ENCODE measurements around the gene ATP8B3.

Gene ATP8B3

GRCh38 chr19:1805401-1806183 lies 6.5 kb downstream of the ATP8B3 start:
- CTCF ChIA-PET, result interaction anchor here (0.6 to 1.2 kb wide), 4 partner anchors 17 to 154 kb away, joined by 3 to 4 read pairs (median 3); no protein-coding TSS in a partner anchor
- H3K9me3 ChIP-seq (ENCODE audit: control insufficient read depth, insufficient read depth, low read depth, low read length), result no peaks in the 10 kb centered on the region
- H3K4me3 ChIP-seq (ENCODE audit: low read depth, low read length), result no peak overlapping the region
- H3K4me1 ChIP-seq (ENCODE audit: control insufficient read depth, insufficient read depth, low read length), result no peaks in the 10 kb centered on the region
- H3K27ac ChIP-seq (ENCODE audit: extremely low read depth, low read depth, low read length), result no peak overlapping the region
- POLR2A ChIA-PET, result no interaction called here
- TF ChIP-seq ZNF449 (tag by site-specific recombination; IDR thresholded peaks at IDR 0.05), result no peak
- TF ChIP-seq ZNF202 (tag by site-specific recombination; IDR thresholded peaks at IDR 0.05; ENCODE audit: borderline replicate concordance), result no peak
- no peak for TF ChIP-seq ZNF600 (tag by site-specific recombination; IDR thresholded peaks at IDR 0.05)
- TF ChIP-seq ZNF391 (tag by site-specific recombination; IDR thresholded peaks at IDR 0.05; ENCODE audit: borderline replicate concordance, low read depth), result no peak
- peak; percentile 39; the same call in 1 of the 2 replicates for TF ChIP-seq ZNF768 (tag by site-specific recombination; IDR thresholded peaks at IDR 0.05)
- no peak for TF ChIP-seq ZBTB6 (tag by site-specific recombination; IDR thresholded peaks at IDR 0.05)
- peak; percentile 53; the same call in 1 of the 2 replicates for TF ChIP-seq ZNF664 (tag by site-specific recombination; IDR thresholded peaks at IDR 0.05)
- TF ChIP-seq, protein P1, sequence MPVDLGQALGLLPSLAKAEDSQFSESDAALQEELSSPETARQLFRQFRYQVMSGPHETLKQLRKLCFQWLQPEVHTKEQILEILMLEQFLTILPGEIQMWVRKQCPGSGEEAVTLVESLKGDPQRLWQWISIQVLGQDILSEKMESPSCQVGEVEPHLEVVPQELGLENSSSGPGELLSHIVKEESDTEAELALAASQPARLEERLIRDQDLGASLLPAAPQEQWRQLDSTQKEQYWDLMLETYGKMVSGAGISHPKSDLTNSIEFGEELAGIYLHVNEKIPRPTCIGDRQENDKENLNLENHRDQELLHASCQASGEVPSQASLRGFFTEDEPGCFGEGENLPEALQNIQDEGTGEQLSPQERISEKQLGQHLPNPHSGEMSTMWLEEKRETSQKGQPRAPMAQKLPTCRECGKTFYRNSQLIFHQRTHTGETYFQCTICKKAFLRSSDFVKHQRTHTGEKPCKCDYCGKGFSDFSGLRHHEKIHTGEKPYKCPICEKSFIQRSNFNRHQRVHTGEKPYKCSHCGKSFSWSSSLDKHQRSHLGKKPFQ (tag by site-specific recombination; IDR thresholded peaks at IDR 0.05), result no peak
- TF ChIP-seq ZBTB7A (tag by site-specific recombination; IDR thresholded peaks at IDR 0.05; ENCODE audit: low read depth), result no peak
- TF ChIP-seq RBAK (tag by site-specific recombination; IDR thresholded peaks at IDR 0.05), result no peak
- TF ChIP-seq ZNF350 (tag by site-specific recombination; IDR thresholded peaks at IDR 0.05), result no peak
- H3K36me3 ChIP-seq (ENCODE audit: control insufficient read depth in 2 of 2, insufficient read depth in 1 of 2, low read length in 2 of 2), result no peaks in the 10 kb centered on the region

DNA sequence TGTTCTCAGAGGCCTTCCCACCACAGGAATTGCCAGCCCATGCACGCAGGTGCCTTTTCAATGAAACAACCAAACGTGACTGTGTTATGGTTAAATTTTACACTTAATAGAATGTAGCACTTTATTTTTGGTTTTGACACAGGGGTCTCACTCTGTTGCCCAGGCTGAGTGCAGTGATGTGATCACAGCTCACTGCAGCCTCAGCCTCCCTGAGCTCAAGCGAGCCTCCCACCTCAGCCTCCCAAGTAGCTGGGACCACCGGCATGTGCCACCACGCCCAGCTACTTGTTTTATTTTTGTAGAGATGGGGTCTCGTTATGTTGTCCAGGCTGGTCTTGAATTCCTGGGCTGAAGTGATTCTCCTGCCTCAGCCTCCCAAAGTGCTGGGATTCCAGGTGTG lies 7.2 kb downstream of the ATP8B3 start:
- ChIA-PET CTCF (no interaction called here), POLR2A (no interaction called here)
- Histone ChIP-seq H3K4me3 (ENCODE audit: low read depth, low read length) (no peak overlapping the region), H3K36me3 (ENCODE audit: control insufficient read depth in 2 of 2, insufficient read depth in 1 of 2, low read length in 2 of 2) (no peaks in the 10 kb centered on the region), H3K4me1 (ENCODE audit: control insufficient read depth, insufficient read depth, low read length) (no peaks in the 10 kb centered on the region), H3K27ac (ENCODE audit: extremely low read depth, low read depth, low read length) (no peak overlapping the region), H3K9me3 (ENCODE audit: control insufficient read depth, insufficient read depth, low read depth, low read length) (no peaks in the 10 kb centered on the region)
- no peak for TF ChIP-seq ZNF555 (tag by site-specific recombination; conservative IDR thresholded peaks at IDR 0.05)
- TF ChIP-seq, protein P2, sequence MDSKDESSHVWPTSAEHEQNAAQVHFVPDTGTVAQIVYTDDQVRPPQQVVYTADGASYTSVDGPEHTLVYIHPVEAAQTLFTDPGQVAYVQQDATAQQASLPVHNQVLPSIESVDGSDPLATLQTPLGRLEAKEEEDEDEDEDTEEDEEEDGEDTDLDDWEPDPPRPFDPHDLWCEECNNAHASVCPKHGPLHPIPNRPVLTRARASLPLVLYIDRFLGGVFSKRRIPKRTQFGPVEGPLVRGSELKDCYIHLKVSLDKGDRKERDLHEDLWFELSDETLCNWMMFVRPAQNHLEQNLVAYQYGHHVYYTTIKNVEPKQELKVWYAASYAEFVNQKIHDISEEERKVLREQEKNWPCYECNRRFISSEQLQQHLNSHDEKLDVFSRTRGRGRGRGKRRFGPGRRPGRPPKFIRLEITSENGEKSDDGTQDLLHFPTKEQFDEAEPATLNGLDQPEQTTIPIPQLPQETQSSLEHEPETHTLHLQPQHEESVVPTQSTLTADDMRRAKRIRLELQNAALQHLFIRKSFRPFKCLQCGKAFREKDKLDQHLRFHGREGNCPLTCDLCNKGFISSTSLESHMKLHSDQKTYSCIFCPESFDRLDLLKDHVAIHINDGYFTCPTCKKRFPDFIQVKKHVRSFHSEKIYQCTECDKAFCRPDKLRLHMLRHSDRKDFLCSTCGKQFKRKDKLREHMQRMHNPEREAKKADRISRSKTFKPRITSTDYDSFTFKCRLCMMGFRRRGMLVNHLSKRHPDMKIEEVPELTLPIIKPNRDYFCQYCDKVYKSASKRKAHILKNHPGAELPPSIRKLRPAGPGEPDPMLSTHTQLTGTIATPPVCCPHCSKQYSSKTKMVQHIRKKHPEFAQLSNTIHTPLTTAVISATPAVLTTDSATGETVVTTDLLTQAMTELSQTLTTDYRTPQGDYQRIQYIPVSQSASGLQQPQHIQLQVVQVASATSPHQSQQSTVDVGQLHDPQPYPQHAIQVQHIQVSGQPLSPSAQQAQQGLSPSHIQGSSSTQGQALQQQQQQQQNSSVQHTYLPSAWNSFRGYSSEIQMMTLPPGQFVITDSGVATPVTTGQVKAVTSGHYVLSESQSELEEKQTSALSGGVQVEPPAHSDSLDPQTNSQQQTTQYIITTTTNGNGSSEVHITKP (tag by site-specific recombination; IDR thresholded peaks at IDR 0.05), result no peak
- no peak for TF ChIP-seq ZNF10 (tag by site-specific recombination; IDR thresholded peaks at IDR 0.05)
- TF ChIP-seq ZBTB21 (tag by site-specific recombination; IDR thresholded peaks at IDR 0.05), result no peak
- TF ChIP-seq, protein P3, sequence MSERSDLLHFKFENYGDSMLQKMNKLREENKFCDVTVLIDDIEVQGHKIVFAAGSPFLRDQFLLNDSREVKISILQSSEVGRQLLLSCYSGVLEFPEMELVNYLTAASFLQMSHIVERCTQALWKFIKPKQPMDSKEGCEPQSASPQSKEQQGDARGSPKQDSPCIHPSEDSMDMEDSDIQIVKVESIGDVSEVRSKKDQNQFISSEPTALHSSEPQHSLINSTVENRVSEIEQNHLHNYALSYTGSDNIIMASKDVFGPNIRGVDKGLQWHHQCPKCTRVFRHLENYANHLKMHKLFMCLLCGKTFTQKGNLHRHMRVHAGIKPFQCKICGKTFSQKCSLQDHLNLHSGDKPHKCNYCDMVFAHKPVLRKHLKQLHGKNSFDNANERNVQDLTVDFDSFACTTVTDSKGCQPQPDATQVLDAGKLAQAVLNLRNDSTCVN (tag by site-specific recombination; optimal IDR thresholded peaks at IDR 0.05), result no peak
- TF ChIP-seq ZNF121 (tag by site-specific recombination; IDR thresholded peaks at IDR 0.05), result peak; percentile 63; the same call in 1 of the 2 replicates

All from HEK293 (cell line).